Liver (tissue), 9 donors: ENCODE measurements around the gene CSAD. TPM values are rescaled to one million over a fixed set of nuclear protein-coding genes. Genes with fewer than 3 reads are reported as not detected.
A peak's percentile ranks its signal among the peaks of the same experiment; 100 is the strongest.

Experiments used
- DNase-seq: peaks from one replicate; pipeline ENCODE4 v3.0.0-alpha.2; 2017; ENCODE audit warnings: low spot score
- H3K27ac ChIP-seq, 2 donors: one replicate each; pipeline ENCODE4 v1.7.0; 2013; ENCODE audit warnings: inconsistent platforms in 2 of 2, low read length in 2 of 2, control low read depth in 1 of 2, low read depth in 1 of 2, mild to moderate bottlenecking in 1 of 2
- H3K27me3 ChIP-seq, 4 donors: one replicate each; pipeline versions ENCODE4 v1.6.1 to v1.7.0; 2013; ENCODE audit warnings: low read length in 3 of 4, inconsistent platforms in 1 of 4, mild to moderate bottlenecking in 1 of 4, moderate library complexity in 1 of 4; ENCODE audit not compliant: control insufficient read depth in 4 of 4, insufficient read depth in 4 of 4
- H3K36me3 ChIP-seq, 4 donors: one replicate each; pipeline versions ENCODE4 v1.6.1 to v1.7.0; 2013; ENCODE audit warnings: low read length in 3 of 4, mild to moderate bottlenecking in 3 of 4, low read depth in 1 of 4, moderate library complexity in 1 of 4; ENCODE audit not compliant: control insufficient read depth in 4 of 4, insufficient read depth in 3 of 4
- H3K4me1 ChIP-seq, 4 donors: one replicate each; pipeline versions ENCODE4 v1.6.1 to v1.7.0; 2013; ENCODE audit warnings: low read length in 3 of 4, mild to moderate bottlenecking in 3 of 4, moderate library complexity in 1 of 4; ENCODE audit not compliant: control insufficient read depth in 4 of 4, insufficient read depth in 4 of 4
- H3K4me3 ChIP-seq, 3 donors: one replicate each; pipeline versions ENCODE4 v1.6.1 to v1.7.0; 2013; ENCODE audit warnings: low read length in 3 of 3, control low read depth in 1 of 3, low read depth in 1 of 3, mild to moderate bottlenecking in 1 of 3
- H3K9ac ChIP-seq, 2 donors: one replicate each; pipeline ENCODE4 v1.7.0; 2013; ENCODE audit warnings: low read length in 2 of 2, mild to moderate bottlenecking in 2 of 2, moderate library complexity in 2 of 2, control low read depth in 1 of 2, low read depth in 1 of 2
- H3K9me3 ChIP-seq, 4 donors: one replicate each; pipeline versions ENCODE4 v1.6.1 to v1.7.0; 2013; ENCODE audit warnings: low read length in 3 of 4; ENCODE audit not compliant: control insufficient read depth in 4 of 4
- ATF3 ChIP-seq: IDR thresholded peaks from 2 replicates; pipeline ENCODE4 v1.6.1; 2016; ENCODE audit warnings: antibody characterized with exemption
- CTCF ChIP-seq: fragments of 150-350 bp; IDR thresholded peaks from 2 replicates; pipeline ENCODE4 v1.5.1; 2017; ENCODE audit warnings: improper control_type of control experiment, low read depth, low read length; ENCODE audit not compliant: missing input control
- EGR1 ChIP-seq, 2 donors: IDR thresholded peaks; 2 replicates each; pipeline ENCODE4 v1.6.1; 2016 to 2018; ENCODE audit warnings: antibody characterized with exemption in 2 of 2, low read depth in 2 of 2
- FOXA1 ChIP-seq: IDR thresholded peaks from 2 replicates; pipeline ENCODE4 v1.6.1; 2016; ENCODE audit warnings: antibody characterized with exemption
- FOXA2 ChIP-seq: IDR thresholded peaks from 2 replicates; pipeline ENCODE4 v1.6.1; 2016; ENCODE audit warnings: antibody characterized with exemption
- GABPA ChIP-seq, 2 donors: IDR thresholded peaks in 1 of 2; conservative IDR thresholded peaks in 1 of 2; 2 replicates each; pipeline ENCODE4 v1.6.1; 2016; ENCODE audit warnings: antibody characterized with exemption in 2 of 2, mild to moderate bottlenecking in 1 of 2, moderate library complexity in 1 of 2
- JUND ChIP-seq, 2 donors: IDR thresholded peaks; 2 replicates each; pipeline ENCODE4 v1.6.1; 2016; ENCODE audit warnings: antibody characterized with exemption in 2 of 2
- MAX ChIP-seq: IDR thresholded peaks from 2 replicates; pipeline ENCODE4 v1.6.1; 2016; ENCODE audit warnings: antibody characterized with exemption
- NR2F2 ChIP-seq: IDR thresholded peaks from 2 replicates; pipeline ENCODE4 v1.6.1; 2016; ENCODE audit warnings: antibody characterized with exemption
- REST ChIP-seq: IDR thresholded peaks from 2 replicates; pipeline ENCODE4 v1.6.1; 2016; ENCODE audit warnings: antibody characterized with exemption, mild to moderate bottlenecking
- RXRA ChIP-seq, 2 donors: IDR thresholded peaks; 2 replicates each; pipeline ENCODE4 v1.6.1; 2017 to 2018; ENCODE audit warnings: antibody characterized with exemption in 2 of 2, mild to moderate bottlenecking in 1 of 2
- TAF1 ChIP-seq: conservative IDR thresholded peaks from 2 replicates; pipeline ENCODE4 v1.6.1; 2016; ENCODE audit warnings: antibody characterized with exemption, mild to moderate bottlenecking
- YY1 ChIP-seq: IDR thresholded peaks from 2 replicates; pipeline ENCODE4 v1.6.1; 2016; ENCODE audit warnings: antibody characterized with exemption, mild to moderate bottlenecking
- ZBTB33 ChIP-seq: IDR thresholded peaks from 2 replicates; pipeline ENCODE4 v1.6.1; 2016; ENCODE audit warnings: antibody characterized with exemption
- WGBS: extraction: QIAGEN DNeasy Blood & Tissue Kit; methylation state at CpG from one replicate; pipeline ENCODE4 v1.1.7; 2013; 5-methylcytosine and 5-hydroxymethylcytosine counted together
- polyA plus RNA-seq, 2 donors: library from polyadenylated mRNA; stranded (reverse) in 1 of 2; unstranded in 1 of 2; fragments of 200-250 nt in 1 of 2; fragments of >200 nt in 1 of 2; fragmentation: Nextera tagmentation in 1 of 2; extraction: Ambion mirVana in 1 of 2; gene quantifications; one replicate each; pipeline versions ENCODE4 v1.2.1 to v1.2.3, GENCODE V29; 2013 to 2015
- total RNA-seq, 2 donors: library from RNA; depleted of rRNA; stranded (reverse); fragments of >200 nt; gene quantifications; one replicate each; pipeline ENCODE4 v1.2.3, GENCODE V29; 2014
- donor health status: healthy.
- donor health status: healthy.
- donor health status: healthy.
- donor health status: healthy.
- donor health status: healthy.

CSAD gene
- total and polyA plus RNA-seq, 4 donors: 4.4 to 41.5 (median 35.1) TPM

GRCh38 chr12:53217931-53218307 is 37.2 kb upstream of the CSAD start:
- Histone ChIP-seq H3K27me3 (no peaks in the 10 kb centered on the region), H3K4me3 (no peak overlapping the region), H3K9ac (no peak overlapping the region), H3K36me3 (no peaks in the 10 kb centered on the region), H3K27ac (peak overlapping the region; percentile 25 to 46), H3K9me3 (no peaks in the 10 kb centered on the region), H3K4me1 (peaks cover 0 to 42% (median 10%) of the 10 kb centered on the region in 4 donors)
- 64% methylated on average over 3 of the region's 3 CpGs for WGBS
- TF ChIP-seq FOXA2: no peak
- TF ChIP-seq GABPA (IDR thresholded peaks at IDR 0.05 in 1 of 2, conservative IDR thresholded peaks at IDR 0.05 in 1 of 2): no peak
- TF ChIP-seq REST: no peak
- no peak for TF ChIP-seq YY1
- no peak for TF ChIP-seq ATF3
- TF ChIP-seq FOXA1: no peak
- TF ChIP-seq MAX: no peak
- TF ChIP-seq RXRA (IDR thresholded peaks at IDR 0.05): no peak
- no peak for TF ChIP-seq NR2F2
- TF ChIP-seq JUND (IDR thresholded peaks at IDR 0.05): no peak
- TF ChIP-seq EGR1 (IDR thresholded peaks at IDR 0.05; ENCODE audit: low read depth in 2 of 2): no peak
- TF ChIP-seq CTCF: no peak
- TF ChIP-seq ZBTB33: no peak
- no peak for TF ChIP-seq TAF1
- no peak for DNase-seq
